T-helper 22 cell (primary cell): ENCODE results near the gene CRISPLD2.

Source experiments
- DNase-seq: peaks from one replicate; pipeline ENCODE4 v3.0.0-alpha.2; 2020; ENCODE audit warnings: low read depth

CRISPLD2 gene

DNA sequence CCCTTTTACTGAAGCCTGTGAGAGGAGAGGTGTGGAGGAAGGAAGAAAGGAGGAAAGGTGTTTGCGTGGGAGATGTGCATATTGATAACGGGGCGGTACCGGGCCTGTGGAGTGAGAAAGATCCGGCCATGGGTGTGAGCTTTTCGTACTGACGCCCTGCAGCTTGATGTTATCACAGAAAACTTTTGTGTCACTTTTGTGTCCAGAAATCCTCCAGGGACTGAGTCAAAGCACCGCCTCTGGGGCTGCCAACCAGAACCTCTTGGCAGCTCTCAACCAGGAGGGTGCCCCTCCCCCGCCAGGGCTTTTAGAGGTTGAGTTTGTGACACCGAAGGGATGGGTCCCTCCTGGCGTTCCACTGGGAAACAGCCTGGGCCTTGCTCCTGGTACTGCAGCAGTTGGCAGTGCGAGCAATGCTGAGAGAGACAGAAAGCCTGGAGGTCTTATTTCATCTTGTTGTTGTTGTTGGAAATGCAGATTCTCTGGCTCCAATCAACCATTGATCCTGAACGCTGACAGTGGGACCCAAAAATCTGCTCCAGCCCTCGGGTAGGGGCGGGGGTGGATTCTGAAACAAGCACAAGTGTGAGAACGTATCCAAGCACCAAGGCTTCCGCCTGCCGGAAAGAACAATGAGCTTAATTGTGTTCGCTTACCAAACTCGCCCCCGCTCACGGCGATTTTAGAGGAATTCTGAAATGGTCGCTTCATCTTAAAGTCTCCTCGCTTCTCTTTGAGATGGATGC lies 65.0 kb downstream of the CRISPLD2 start:
- no peak for DNase-seq

DNA sequence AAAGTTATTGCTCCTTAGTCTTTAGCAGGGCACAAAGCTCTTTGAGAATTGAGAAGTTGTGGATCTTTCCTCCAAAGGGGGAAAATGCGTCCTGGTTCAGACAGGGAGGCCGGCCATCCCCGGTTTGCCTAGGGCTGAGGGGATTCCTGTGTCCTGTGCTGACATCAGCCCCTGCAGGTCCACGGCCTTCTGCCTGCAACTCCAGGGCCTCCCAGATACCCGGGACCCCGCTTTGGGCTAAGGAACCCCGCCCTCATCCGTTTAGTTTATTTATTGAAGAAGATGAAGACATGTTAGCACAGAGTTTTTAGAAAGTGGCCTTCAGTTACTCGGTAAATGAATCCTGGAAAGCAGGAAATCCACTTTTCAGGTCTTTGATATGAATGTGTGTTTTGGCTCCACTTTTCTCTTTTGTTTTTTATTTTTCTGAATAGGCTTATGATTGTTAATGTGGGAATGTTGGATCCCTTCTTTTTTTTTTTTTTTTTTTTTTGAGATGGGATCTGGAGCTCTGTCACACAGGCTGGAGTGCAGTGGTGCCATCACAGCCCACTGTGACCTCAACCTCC lies 65.6 kb downstream of the CRISPLD2 start:
- DNase-seq, result no peak

DNA sequence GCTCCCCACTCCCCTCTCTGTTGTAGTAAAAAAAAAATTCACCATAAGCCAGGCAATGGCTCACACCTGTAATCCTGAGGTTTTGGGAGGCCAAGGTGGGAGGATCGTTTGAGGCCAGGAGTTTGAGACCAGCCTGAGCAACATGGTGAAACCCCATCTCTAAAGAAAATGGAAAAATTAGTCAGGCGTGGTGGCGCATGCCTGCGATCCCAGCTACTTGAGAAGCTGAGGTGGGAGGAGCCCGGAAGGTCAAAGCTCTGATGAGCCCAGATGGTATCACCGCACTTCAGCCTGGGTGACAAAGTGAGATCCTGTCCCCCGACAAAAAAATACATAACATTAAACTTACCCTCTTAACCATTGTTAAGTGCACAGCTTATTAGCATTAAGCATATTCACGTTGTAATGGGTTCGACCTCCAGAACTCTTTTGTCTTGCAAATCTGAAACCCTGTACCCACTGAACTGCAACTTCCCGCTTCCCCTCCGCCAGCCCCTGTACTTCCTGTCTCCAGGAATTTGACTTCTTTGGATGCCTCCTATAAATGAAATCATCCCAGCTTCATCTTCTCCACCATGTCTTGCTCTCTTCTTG lies 66.8 kb downstream of the CRISPLD2 start:
- DNase-seq, result no peak

DNA sequence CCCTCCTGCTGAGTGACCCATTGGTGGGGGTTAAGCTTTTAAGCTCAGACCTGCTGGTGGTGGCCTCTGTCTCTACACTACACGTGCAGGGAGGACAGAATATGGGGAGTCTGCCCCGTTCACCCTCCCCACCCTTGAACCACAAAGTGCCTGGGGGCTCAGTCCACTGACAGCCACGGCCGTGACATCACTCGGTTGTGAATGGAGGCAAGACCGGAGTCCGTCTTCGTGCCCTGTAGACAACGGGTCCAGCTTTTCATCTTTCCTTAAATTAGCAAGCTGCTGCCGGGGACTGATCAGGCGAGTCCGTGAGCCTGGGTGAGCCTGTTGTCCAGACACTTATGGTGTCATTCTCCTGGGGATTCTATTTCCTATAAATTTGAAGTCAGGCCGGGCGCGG lies 67.4 kb downstream of the CRISPLD2 start:
- DNase-seq, result no peak

DNA sequence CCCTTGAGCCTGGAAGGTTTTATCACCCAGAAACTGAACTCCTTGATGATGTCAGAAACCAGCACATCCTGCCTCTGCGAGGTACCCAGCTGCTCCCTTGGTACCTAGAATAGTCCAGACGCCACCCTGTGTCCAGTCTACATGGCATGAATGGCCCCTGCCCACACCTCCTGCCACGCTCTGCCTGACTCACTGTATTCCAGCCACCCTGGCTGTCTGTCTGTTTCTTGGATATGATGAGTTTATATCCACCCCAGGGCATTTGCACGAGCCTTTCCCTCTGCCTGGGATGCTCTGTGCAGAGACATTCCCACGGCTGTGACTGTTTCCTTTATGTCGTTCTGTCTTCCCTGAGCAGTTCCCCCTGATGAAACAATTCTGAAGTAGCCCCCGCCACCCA lies 68.7 kb downstream of the CRISPLD2 start:
- no peak for DNase-seq

DNA sequence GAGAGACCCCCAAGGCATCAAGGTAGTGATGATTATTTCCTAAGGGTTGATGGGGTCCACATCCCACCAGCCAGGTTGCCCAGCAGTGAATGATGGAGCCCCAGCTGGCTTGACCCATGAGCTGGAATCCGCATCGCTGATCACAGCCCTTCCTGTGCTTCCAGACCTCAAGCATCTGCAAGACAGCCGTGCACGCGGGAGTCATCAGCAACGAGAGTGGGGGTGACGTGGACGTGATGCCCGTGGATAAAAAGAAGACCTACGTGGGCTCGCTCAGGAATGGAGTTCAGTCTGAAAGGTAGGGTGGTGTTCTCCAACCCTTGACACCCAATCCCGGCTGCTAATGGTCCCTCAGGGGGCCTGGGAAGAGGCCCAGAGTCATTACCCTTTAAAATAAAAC lies 69.3 kb downstream of the CRISPLD2 start:
- DNase-seq, result no peak

DNA sequence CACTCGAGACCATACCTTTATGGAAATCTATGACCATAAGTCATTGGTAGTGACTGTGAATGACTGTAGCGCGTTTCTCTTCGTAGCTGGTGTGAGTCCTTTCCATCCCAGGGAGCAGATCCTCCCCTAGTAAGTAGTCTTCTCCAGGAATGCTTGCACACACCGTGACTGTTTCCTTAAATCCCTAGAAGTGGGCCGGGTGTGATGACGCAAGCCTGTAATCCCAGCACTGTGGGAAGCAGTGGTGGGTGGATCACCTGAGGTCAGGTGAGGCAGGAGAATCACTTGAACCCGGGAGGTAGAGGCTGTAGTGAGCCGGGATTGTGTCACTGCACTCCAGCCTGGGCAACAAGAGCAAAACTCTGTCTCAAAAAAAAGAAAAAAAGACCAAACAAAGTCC lies 70.6 kb downstream of the CRISPLD2 start:
- DNase-seq, result no peak

DNA sequence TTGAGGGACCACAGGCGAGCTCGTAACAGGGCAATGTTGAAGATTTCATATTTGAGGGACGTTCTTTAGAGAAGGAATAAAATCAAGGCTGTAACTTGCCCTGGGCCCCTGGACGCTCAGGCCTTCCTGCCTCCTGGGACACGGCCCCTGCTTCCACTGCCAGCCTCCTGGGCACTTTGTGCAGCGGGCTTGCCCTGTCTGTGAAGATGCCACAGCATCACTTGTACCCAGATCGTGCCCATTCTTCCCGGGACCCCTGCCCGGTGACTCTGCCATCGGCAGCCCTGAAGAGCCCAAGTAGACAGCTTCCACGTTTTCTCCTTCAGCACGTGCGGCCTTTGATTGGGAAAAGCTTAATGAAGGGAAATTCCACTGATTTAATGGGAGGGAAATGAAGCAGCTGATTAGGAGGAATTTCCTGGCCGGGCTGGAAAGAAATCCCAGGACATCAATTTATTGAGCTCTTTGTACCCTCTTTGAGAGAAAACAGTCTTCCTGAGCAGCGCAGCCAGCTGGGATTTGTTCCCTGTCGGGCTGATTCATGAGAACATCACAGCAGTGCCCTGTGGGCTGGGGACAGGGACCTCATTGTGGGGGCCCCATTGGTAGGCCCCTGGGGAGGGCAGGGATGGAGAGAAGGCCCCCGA lies 71.5 kb downstream of the CRISPLD2 start:
- DNase-seq, result no peak

DNA sequence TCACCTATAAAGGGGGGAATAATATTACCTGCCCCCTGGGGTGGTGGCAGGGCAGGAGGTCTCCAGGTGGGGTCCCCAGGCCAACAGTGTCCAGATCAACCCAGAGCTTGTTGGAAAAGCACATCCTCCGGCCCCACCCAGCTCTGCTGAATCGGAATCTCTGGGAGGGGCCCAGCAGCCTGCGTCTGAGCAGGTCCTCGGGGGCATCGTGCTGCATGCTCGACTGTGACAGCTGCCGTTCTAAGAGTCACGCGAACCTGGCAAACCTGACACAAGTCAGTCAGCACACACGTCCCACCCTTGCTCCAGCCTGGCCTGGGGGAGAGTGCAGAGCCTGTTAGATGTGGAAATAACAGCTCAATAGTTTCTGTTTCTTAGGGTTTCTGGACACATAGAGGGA lies 72.3 kb downstream of the CRISPLD2 start:
- DNase-seq, result no peak

DNA sequence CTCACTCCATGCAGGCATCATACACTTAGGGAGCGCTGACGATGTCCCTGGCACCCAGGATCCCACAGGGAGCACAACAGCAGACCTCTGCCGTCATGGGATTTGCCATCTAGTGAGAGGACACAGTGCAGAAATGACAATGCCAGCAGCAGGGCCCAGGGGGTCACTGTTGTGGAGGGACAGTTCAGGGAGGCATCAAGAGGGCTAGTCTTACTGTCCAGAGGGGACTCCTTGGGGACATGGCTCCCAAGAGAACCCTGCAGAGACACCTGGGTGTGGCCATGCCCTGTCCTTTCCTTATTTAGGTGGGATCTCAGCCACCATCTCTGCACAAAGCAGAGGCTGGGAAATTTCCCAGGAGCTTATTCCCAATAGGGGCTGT lies 73.7 kb downstream of the CRISPLD2 start:
- DNase-seq, result no peak

DNA sequence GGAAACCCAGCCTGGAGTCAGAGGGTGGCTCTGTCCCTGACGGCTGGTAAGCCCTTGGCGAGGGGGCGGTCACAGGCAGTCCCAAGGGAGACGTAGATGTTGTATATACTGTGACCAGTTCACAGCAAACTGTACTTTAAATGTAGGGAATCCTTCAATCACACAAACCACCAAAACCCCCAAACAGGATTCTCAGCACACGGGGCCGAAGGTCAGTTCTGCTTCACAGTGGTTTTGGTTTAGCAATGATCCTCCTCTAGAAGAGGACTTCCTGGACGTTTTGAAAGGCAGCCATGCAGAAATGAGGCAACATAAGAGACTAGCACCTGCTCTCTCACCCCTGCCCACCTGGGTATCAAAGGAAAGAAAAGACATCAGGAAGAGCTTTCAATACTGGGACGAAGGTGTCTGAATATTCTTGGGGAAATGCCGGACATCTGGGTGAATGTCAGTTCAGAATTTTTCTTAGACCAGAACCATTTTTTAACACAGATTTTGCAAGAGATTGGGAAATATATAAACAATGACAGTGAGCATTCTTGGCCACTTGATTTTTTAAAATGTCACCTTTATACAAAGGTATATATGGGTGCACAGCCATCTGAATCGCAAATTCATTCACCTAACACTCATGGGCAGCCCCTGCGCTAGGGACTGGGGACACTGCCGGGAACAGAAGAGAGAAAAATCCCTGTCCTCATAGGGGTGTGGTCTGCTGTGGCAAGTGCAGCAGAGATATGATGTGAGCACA lies 74.2 kb downstream of the CRISPLD2 start:
- no peak for DNase-seq

DNA sequence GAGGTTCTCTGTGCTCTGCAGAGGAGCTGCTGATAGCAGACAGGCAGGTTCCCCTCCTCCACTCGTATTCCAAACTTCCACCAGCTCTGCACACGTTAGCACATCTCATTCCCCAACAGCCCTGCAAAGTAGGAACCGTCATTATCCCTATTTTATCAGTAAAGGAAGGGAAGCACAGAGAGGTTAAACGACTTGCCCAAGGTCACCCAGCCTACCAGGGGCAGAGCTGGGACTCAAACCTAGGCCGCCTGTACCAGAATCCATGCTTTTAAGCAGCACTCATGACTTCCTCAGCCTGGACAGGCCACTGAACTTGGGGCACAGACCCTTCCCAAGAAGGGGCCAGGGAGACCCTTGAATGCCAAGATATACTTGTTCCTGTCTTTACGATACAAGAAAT lies 75.2 kb downstream of the CRISPLD2 start:
- no peak for DNase-seq

DNA sequence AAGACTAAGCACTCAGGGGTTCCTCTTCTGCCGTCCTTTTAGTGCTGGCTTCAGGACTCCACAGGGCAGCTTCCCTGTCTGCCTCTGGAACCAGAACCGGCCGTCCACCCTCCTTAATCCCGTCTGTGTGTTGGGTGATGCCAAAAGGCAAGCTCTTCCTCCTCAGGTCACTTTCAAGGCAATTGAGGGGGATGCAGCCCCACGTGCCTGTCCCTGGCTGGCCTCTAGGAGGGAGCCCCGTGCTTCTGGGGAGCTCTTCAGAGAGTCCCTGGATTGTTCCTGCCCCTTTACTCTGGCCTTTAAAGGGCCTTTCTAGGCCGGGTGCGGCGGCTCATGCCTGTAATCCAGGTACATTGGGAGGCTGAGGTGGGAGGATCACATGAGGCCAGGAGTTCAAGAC lies 77.1 kb downstream of the CRISPLD2 start:
- DNase-seq, result no peak

DNA sequence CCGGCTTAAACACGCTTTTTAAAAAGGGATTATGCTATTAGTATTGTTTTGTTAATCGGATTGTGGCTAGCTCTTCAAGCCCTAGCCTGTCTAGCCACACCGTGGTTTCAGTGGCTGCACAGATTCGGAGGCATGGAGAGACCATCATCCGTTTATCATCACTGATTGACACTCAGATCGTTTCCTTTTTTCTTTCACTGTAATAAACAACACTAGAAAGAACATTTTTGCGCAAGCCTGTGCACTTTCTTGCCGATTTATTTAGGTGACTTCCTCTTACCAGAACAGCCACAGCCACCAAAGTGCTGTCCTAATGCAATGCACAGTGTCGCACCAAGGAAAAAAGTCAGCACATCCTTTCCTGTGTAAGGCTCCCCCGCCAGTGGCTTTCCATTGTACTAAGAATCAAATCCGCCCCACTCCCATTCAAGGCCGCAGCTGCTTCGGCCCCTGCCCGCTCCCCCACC lies 78.2 kb downstream of the CRISPLD2 start:
- no peak for DNase-seq

DNA sequence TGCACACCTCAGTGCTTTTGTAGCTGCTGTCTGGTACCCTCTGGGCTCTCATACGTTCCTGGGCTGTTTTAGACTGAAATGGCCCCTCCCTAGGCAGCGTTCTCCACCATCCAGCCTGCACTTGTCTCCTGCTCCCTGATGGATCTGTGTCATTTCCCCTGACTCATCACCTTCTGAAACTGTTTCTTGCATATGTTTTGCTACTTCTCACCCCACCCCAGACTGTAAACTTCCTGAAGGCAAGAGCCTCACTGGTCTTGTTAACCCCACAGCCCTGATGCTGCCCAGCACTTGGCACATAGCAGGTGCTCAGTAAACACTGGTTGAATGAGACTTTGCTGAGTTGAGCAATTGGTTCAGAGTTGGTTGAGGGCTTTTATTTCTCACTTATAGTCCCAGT lies 78.7 kb downstream of the CRISPLD2 start:
- no peak for DNase-seq

DNA sequence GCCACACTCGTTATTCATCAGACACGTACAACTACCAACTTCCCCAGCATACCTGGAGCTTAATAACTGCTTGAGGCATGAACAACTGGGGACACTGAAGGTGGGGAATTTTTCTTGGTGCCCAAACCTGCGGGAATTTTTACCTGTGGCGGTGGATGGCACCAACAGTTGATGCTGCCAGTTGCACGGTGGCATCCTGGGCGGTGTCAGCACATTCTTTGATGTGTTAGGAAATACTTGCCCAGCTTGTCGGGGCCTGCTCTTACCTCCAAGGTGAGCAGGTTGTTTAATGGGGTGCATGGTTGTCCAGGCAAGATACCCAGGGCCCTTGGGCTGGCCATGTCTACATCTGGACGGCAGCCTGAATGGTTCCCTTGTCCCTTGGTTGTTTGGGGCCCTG lies 79.6 kb downstream of the CRISPLD2 start:
- DNase-seq, result no peak

DNA sequence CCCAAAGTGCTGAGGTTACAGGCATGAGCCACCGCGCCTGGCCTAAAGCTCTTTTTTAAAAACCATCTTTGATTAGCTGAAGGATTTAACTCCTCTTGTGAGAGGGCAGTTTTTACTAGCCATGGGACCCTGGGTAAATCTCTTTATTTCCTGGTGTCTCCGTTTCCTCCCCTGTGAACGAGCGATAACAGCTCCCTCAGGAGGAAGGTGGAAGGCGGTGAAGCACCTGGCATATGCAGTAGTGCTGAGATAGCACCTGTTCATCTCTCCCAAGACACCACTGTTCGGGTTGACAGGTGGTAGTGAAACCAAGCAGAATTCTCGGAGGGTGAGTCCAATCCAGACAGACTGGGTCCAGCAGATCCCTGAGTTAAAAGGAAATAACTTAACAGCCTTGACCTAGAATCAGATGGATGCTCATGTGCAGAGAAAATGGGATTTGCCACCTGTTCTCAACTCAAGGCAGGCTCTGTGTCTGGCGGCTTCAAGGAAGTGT lies 86.2 kb downstream of the CRISPLD2 start:
- DNase-seq, result no peak

DNA sequence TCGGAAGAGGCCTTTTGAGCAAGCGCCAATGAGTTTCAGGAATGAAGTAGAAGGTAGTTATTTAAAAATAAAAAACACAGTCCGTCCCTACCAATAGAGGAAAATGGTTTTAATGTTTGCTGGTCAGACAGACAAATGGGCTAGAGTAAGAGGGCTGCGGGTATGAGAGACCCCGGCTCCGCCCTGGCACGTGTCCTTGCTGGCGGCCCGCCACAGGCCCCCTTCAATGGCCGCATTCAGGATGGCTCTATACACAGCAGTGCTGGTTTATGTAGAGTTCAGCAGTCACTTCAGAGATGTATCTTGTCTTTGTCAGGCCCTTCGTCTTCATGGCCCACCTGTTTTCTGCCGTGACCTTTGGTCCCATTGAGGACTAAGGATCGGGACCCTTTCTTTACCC lies 87.3 kb downstream of the CRISPLD2 start:
- no peak for DNase-seq

DNA sequence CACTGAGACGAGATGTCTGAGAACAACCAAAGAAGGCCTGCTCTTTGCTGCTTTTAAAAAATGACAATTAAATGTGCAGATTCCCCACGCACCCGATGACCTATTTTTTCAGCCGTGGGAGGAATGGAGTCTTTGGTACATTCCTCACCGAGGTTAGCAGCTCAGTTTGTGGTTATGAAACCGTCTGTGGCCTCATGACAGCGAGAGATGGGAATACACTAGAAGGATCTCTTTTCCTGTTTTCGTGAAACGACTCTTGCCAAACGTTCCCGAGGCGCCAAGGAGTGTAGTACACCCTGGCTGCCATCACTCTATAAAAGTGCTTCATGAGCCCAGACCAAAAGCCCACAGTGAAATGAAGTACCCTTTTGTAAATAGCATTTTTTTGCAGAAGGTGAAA lies 87.8 kb downstream of the CRISPLD2 start:
- DNase-seq, result no peak

DNA sequence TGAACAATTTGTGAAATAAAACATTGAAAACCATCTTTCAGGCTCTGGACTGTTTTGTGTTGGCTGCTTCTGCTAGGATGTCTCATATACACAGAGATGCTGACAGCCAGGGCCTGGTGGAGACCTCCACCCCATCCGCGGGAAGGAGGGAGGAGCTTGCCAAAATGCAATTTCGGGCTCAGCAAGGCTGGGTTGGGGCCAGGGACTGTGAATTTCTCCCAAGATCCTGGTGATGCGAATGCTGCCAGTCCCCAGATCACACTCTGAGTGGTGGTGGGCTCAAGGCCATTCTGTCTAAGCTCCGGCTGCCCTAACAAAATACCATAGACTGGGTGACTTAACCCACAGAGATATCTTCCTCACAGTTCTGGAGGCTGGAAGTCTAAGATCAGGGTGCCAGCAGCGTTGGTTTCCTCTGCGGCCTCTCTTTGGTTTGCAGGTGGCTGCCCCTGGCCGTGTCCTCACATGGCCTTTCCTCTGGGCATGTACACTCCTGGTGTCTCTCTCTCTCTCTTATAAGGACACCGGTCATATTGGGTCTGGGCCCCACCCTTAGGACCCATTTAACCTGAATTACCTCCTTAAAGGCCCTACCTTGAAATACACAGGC lies 89.8 kb downstream of the CRISPLD2 start:
- no peak for DNase-seq

DNA sequence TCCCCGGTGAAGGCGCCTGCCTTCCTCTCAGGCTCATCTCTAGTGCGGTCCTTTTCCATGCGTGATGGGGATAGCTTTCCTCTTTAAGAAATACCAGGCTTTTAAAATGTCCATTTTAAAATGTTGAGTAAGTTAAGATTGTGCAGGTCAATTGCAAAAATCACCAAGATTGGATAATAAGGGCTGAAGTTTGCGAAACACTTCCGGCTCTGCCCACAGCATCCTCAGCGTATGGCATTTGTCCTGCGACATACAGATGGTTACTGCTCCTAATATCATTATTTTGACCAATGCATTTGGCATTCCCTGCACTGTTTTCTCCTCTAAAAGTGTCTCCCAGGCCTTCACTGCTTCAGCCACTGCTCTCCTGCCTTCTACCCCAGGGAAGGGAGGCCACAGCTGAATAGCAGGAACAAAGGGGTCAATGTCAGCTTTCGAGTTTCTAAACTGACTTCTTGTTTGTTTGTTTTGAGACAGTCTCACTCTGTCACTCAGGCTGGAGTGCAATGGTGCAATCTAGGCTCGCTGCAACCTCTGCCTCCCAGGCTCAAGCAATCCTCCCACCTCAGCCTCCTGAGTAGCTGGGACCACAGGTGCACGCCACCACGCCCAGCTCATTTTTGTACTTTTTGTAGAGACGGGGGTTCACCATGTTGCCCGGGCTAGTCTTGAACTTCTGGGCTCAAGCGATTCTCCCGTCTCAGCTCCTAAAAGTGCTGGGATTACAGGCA lies 91.9 kb downstream of the CRISPLD2 start:
- DNase-seq, result no peak
